HG03442 (cell line): ENCODE data around the gene APPBP2.

Source experiments
- ATAC-seq: cut with Tn5 transposase; IDR thresholded peaks from one replicate; pipeline ENCODE4 v1.9.1; 2021; ENCODE audit warnings: mild to moderate bottlenecking, moderate library complexity; ENCODE audit not compliant: unreplicated experiment

APPBP2 gene

GRCh38 chr17:60401819-60402218 lies 124.2 kb downstream of the APPBP2 start:
- no peak for ATAC-seq

- ATAC-seq: no peak
Measured at GRCh38 chr17:60398227-60398959, 127.6 kb downstream of the APPBP2 start.

- no peak for ATAC-seq
Measured at GRCh38 chr17:60396412-60396811, 129.6 kb downstream of the APPBP2 start.

GRCh38 chr17:60395508-60396065 lies 130.5 kb downstream of the APPBP2 start:
- ATAC-seq: no peak

- no peak for ATAC-seq
Measured at GRCh38 chr17:60393840-60394723, 132.0 kb downstream of the APPBP2 start.
